IMR-90 (cell line): ENCODE measurements around the gene TNIP1. TPM values are rescaled to one million over a fixed set of nuclear protein-coding genes. Genes with fewer than 3 reads are reported as not detected.

Experiments
- ATAC-seq: fragments of 200-7000 bp; cut with Tn5 transposase; 2 replicates; pipeline ENCODE4 v1.9.1; 2020; ENCODE audit warnings: low read depth, mild to moderate bottlenecking, moderate library complexity
- BruUV-seq: library from RNA; stranded (reverse); fragments of 400-500 nt; replicated peaks from 2 replicates; lab custom pipeline; 2021; lab: Mats Ljungman, UMichigan
- CTCF ChIA-PET: fragments of 300-600 bp; formaldehyde crosslinking; extraction: SDS; loops from one replicate; lab custom pipeline; 2021; ENCODE audit warnings: antibody characterized with exemption; lab: Yijun Ruan, JAX
- POLR2A ChIA-PET: fragments of 300-600 bp; sonication (Branson Sonifier 250); formaldehyde crosslinking; loops from one replicate; lab custom pipeline; 2022; ENCODE audit warnings: antibody characterized with exemption; ENCODE audit not compliant: unreplicated experiment; lab: Charles Lee
- DNase-seq: peaks from one replicate; pipeline ENCODE4 v3.0.0; 2013
- H2AFZ ChIP-seq: replicated peaks from 2 replicates; pipeline ENCODE3; 2013; ENCODE audit warnings: low read length, mild to moderate bottlenecking; ENCODE audit not compliant: poor library complexity
- H2AK5ac ChIP-seq: 2 replicates; pipeline ENCODE4 v1.6.1; 2013; ENCODE audit warnings: low read depth, low read length, inconsistent platforms
- H2AK9ac ChIP-seq: replicated peaks from 2 replicates; pipeline ENCODE3; 2013; ENCODE audit warnings: mild to moderate bottlenecking, low read depth, low read length, moderate library complexity; ENCODE audit not compliant: poor library complexity
- H2BK120ac ChIP-seq: 2 replicates; pipeline ENCODE4 v1.6.1; 2013; ENCODE audit warnings: low read depth, low read length, inconsistent platforms
- H2BK15ac ChIP-seq: 3 replicates; pipeline ENCODE4 v1.6.1; 2013; ENCODE audit warnings: low read depth, low read length, inconsistent platforms
- H2BK20ac ChIP-seq: 2 replicates; pipeline ENCODE4 v1.6.1; 2013; ENCODE audit warnings: low read depth, mild to moderate bottlenecking, inconsistent platforms, low read length, moderate library complexity
- H2BK5ac ChIP-seq: 2 replicates; pipeline ENCODE4 v1.6.1; 2013; ENCODE audit warnings: mild to moderate bottlenecking, low read depth, low read length, inconsistent platforms; ENCODE audit not compliant: poor library complexity, severe bottlenecking
- H3K14ac ChIP-seq: replicated peaks from 2 replicates; pipeline ENCODE4 v1.6.1; 2013; ENCODE audit warnings: low read depth, low read length, inconsistent platforms
- H3K18ac ChIP-seq: 2 replicates; pipeline ENCODE4 v1.6.1; 2013; ENCODE audit warnings: low read depth, low read length, control low read depth
- H3K23ac ChIP-seq: 2 replicates; pipeline ENCODE4 v1.6.1; 2013; ENCODE audit warnings: low read depth, low read length, inconsistent platforms
- H3K27ac ChIP-seq: 2 replicates; pipeline ENCODE4 v1.5.1; 2013; ENCODE audit warnings: mild to moderate bottlenecking, control low read depth, low read length; ENCODE audit not compliant: insufficient read depth
- H3K27me3 ChIP-seq: 2 replicates; pipeline ENCODE4 v1.6.1; 2013; ENCODE audit warnings: low read length; ENCODE audit not compliant: control insufficient read depth, insufficient read depth
- H3K36me3 ChIP-seq: 2 replicates; pipeline ENCODE4 v1.6.1; 2013; ENCODE audit warnings: low read length, mixed read lengths; ENCODE audit not compliant: control insufficient read depth, insufficient read depth
- H3K4ac ChIP-seq: 2 replicates; pipeline ENCODE4 v1.6.1; 2013; ENCODE audit warnings: low read depth, low read length, inconsistent platforms
- H3K4me1 ChIP-seq: 2 replicates; pipeline ENCODE4 v1.6.1; 2013; ENCODE audit warnings: low read length, mixed read lengths; ENCODE audit not compliant: control insufficient read depth, insufficient read depth
- H3K4me2 ChIP-seq: 2 replicates; pipeline ENCODE4 v1.6.1; 2013; ENCODE audit warnings: low read depth, mild to moderate bottlenecking, control low read depth, low read length, moderate library complexity
- H3K4me3 ChIP-seq: 2 replicates; pipeline ENCODE4 v1.5.1; 2013; ENCODE audit warnings: low read depth, mild to moderate bottlenecking, control low read depth, low read length, moderate library complexity; ENCODE audit not compliant: insufficient read depth
- H3K56ac ChIP-seq: 2 replicates; pipeline ENCODE4 v1.6.1; 2013; ENCODE audit warnings: low read length, inconsistent platforms; ENCODE audit not compliant: insufficient read depth; ENCODE audit errors: extremely low read depth
- H3K79me1 ChIP-seq, 2 experiments: 2 replicates each; pipeline ENCODE4 v1.6.1; 2013; ENCODE audit warnings: low read length in 2 of 2, inconsistent platforms in 1 of 2, low read depth in 1 of 2
- H3K9ac ChIP-seq: 2 replicates; pipeline ENCODE4 v1.6.1; 2013; ENCODE audit warnings: low read depth, low read length, control low read depth
- H3K9me1 ChIP-seq: 2 replicates; pipeline ENCODE4 v1.6.1; 2013; ENCODE audit warnings: low read length, inconsistent platforms; ENCODE audit not compliant: insufficient read depth
- H3K9me3 ChIP-seq: 2 replicates; pipeline ENCODE4 v1.6.1; 2013; ENCODE audit warnings: low read length; ENCODE audit not compliant: control insufficient read depth, insufficient read depth
- H4K20me1 ChIP-seq: 2 replicates; pipeline ENCODE4 v1.6.1; 2013; ENCODE audit warnings: low read length, inconsistent platforms; ENCODE audit not compliant: insufficient read depth
- H4K5ac ChIP-seq: 2 replicates; pipeline ENCODE4 v1.6.1; 2013; ENCODE audit warnings: mild to moderate bottlenecking, low read depth, low read length, control low read depth
- H4K8ac ChIP-seq, 2 experiments: 2 replicates each; pipeline ENCODE4 v1.6.1; 2013; ENCODE audit warnings: low read depth in 2 of 2, low read length in 2 of 2, control low read depth in 1 of 2, inconsistent platforms in 1 of 2
- H4K91ac ChIP-seq: 2 replicates; pipeline ENCODE4 v1.6.1; 2013; ENCODE audit warnings: low read depth, low read length, inconsistent platforms; ENCODE audit not compliant: insufficient read depth
- BHLHE40 ChIP-seq: fragments of 150-350 bp; IDR thresholded peaks from 2 replicates; pipeline ENCODE4 v1.6.1; 2016; ENCODE audit warnings: mild to moderate bottlenecking, low read depth, low read length
- CEBPB ChIP-seq: IDR thresholded peaks from 2 replicates; pipeline ENCODE4 v1.6.1; 2012; ENCODE audit warnings: low read depth, low read length, improper control_type of control experiment
- CHD1 ChIP-seq: IDR thresholded peaks from 2 replicates; pipeline ENCODE4 v1.6.1; 2012; ENCODE audit warnings: low read depth, low read length, improper control_type of control experiment
- FOS ChIP-seq: fragments of 150-350 bp; IDR thresholded peaks from 2 replicates; pipeline ENCODE4 v1.6.1; 2016; ENCODE audit warnings: low read depth, low read length
- MAFK ChIP-seq: IDR thresholded peaks from 2 replicates; pipeline ENCODE4 v1.6.1; 2012; ENCODE audit warnings: low read depth, low read length, improper control_type of control experiment
- MAZ ChIP-seq: IDR thresholded peaks from 2 replicates; pipeline ENCODE4 v1.6.1; 2012; ENCODE audit warnings: low read depth, mild to moderate bottlenecking, low read length, improper control_type of control experiment, moderate library complexity, borderline replicate concordance
- MXI1 ChIP-seq: IDR thresholded peaks from 2 replicates; pipeline ENCODE4 v1.6.1; 2012; ENCODE audit warnings: low read depth, mild to moderate bottlenecking, low read length, moderate library complexity, borderline replicate concordance
- NFE2L2 ChIP-seq: fragments of 150-350 bp; IDR thresholded peaks from 2 replicates; pipeline ENCODE4 v1.6.1; 2016; ENCODE audit warnings: low read depth, mild to moderate bottlenecking, low read length
- POLR2A ChIP-seq: IDR thresholded peaks from 2 replicates; pipeline ENCODE4 v1.6.1; 2012; ENCODE audit warnings: mild to moderate bottlenecking, low read depth, low read length
- RAD21 ChIP-seq: IDR thresholded peaks from 2 replicates; pipeline ENCODE4 v1.6.1; 2012; ENCODE audit warnings: low read length, improper control_type of control experiment
- RCOR1 ChIP-seq: IDR thresholded peaks from 2 replicates; pipeline ENCODE4 v1.6.1; 2012; ENCODE audit warnings: mild to moderate bottlenecking, low read length, improper control_type of control experiment; ENCODE audit not compliant: insufficient replicate concordance
- RFX5 ChIP-seq: IDR thresholded peaks from 2 replicates; pipeline ENCODE4 v1.8.0; 2012; ENCODE audit warnings: low read depth, mild to moderate bottlenecking, low read length, moderate library complexity
- SMC3 ChIP-seq: fragments of 150-350 bp; IDR thresholded peaks from 2 replicates; pipeline ENCODE4 v1.6.1; 2016; ENCODE audit warnings: low read depth, mild to moderate bottlenecking, antibody characterized with exemption, low read length, moderate library complexity
- WGBS, 2 experiments: methylation state at CpG; one replicate each; pipeline versions ENCODE4 v1.1.5 to v1.1.7; 2013; ENCODE audit warnings: missing lambda C conversion rate in 2 of 2; ENCODE audit not compliant: insufficient read length in 1 of 2; ENCODE audit errors: extremely low coverage in 2 of 2; 5-methylcytosine and 5-hydroxymethylcytosine counted together
- dilution Hi-C: fragments of 300-500 bp; cut with HindIII; formaldehyde crosslinking; loops from one replicate; pipeline ENCODE4 v1.14.3; 2018; ENCODE audit warnings: low sequenced_read_pairs; ENCODE audit not compliant: unreplicated experiment
- in situ Hi-C: fragments of 300-500 bp; cut with MboI; formaldehyde crosslinking; loops from 3 replicates; pipeline ENCODE4 v1.14.3; 2019; ENCODE audit warnings: low sequenced_read_pairs, inconsistent platforms, mixed read lengths
- intact Hi-C: fragments of 100-400 bp; cut with micrococcal nuclease; formaldehyde crosslinking; loops from 2 replicates; pipeline ENCODE4 v1.10.0; 2022
- polyA plus RNA-seq, 3 experiments: library from polyadenylated mRNA; depleted of rRNA; stranded (reverse); fragments of >200 nt; gene quantifications; 2 replicates each; pipeline ENCODE4 v1.2.3, GENCODE V29; 2012; ENCODE audit warnings: low replicate concordance in 1 of 3
- total RNA-seq: library from RNA; depleted of rRNA; stranded (reverse); fragments of >200 nt; gene quantifications from 2 replicates; pipeline ENCODE4 v1.2.3, GENCODE V29; 2012
- TF ChIP-seq, protein P1 (sequence below): conservative IDR thresholded peaks from 2 replicates; pipeline ENCODE4 v1.5.1; 2012; ENCODE audit warnings: mild to moderate bottlenecking, low read depth, low read length, improper control_type of control experiment
- TF ChIP-seq, protein P2 (sequence below): fragments of 150-350 bp; IDR thresholded peaks from 2 replicates; pipeline ENCODE4 v1.6.1; 2016; ENCODE audit warnings: low read depth, mild to moderate bottlenecking, low read length, moderate library complexity, borderline replicate concordance

Gene TNIP1
- total and polyA plus RNA-seq, 2 of the 4 experiments (the other 2 are of a cell fraction): 63.8 to 92.8 TPM

DNA sequence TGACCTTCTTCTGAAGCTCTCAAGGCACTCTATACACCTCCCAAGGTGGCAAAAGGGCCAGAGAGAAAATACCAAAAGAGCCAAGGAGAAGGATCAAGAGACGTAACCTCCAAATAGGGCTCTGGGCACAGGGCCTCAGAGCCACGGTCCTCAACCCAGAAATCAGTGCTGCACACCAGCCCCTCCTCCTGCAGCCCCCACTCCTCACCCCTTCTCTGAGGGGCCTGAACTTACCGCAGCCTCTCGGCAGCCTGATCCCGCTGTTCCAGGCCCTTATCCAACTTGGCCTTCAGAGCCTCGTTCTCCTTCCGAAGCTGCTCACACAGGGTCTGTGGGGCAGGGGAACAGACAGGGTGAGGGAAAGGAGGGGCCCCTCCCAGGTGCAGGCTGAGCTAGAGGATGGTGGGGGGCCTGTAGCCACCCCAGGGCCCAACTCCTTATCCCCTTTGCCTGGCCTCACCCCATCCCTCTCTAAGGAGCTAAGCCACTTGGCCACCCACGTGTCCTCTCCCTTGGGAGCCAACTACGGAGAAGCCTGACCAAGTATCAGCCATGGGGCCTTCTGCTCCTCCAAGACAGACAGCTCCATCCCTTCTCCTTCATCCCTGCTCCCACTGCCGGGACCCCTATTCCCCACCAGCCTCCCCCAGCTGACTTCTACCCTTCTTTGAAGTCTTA is 28.8 kb downstream of the TNIP1 start:
- no peak overlapping the region for H3K23ac ChIP-seq
- no peak overlapping the region for H2BK15ac ChIP-seq
- DNase-seq (no peak), ATAC-seq (no peak)
- no peak overlapping the region for H3K18ac ChIP-seq
- no peak overlapping the region for H3K4me3 ChIP-seq
- H2BK5ac ChIP-seq: no peak overlapping the region
- intact Hi-C loops (loop anchor here (1.0 to 2.0 kb wide), 4 partner anchors 49 to 187 kb away; no protein-coding TSS in a partner anchor), dilution Hi-C loops (no loop called here), in situ Hi-C loops (loop anchor here (5.0 kb wide), 1 partner anchor 65 kb away; no protein-coding TSS in a partner anchor)
- BruUV-seq: no TSS peak
- no peaks in the 10 kb centered on the region for H3K9me3 ChIP-seq
- H3K9me1 ChIP-seq: peaks cover 3% of the 10 kb centered on the region
- H3K4me2 ChIP-seq: no peak overlapping the region
- H4K5ac ChIP-seq: no peak overlapping the region
- peaks cover 53% of the 10 kb centered on the region for H3K36me3 ChIP-seq
- ChIA-PET POLR2A (interaction anchor here (1.1 kb wide), 1 partner anchor 111 kb away, joined by 3 read pairs; no protein-coding TSS in a partner anchor), CTCF (interaction anchor here (0.6 to 4.0 kb wide), 18 partner anchors 8 to 114 kb away, joined by 3 to 61 read pairs (median 4); partner anchors contain the start of gene TNIP1)
- 0 out of 2 replicates have a peak overlapping the region, but pooled peaks have one; percentile 1 for H3K4ac ChIP-seq
- H3K27ac ChIP-seq: no peak overlapping the region
- 78% methylated on average over 1 of the region's 10 CpGs; no CpG with 5 or more reads in 1 of the 2 experiments for WGBS, 2 experiments
- H3K27me3 ChIP-seq: no peaks in the 10 kb centered on the region
- H2BK120ac ChIP-seq: no peak overlapping the region
- H2AFZ ChIP-seq: peak overlapping the region; percentile 16
- no peak overlapping the region for H3K56ac ChIP-seq
- peaks cover 11 to 50% of the 10 kb centered on the region in 2 experiments for H3K79me1 ChIP-seq
- H3K9ac ChIP-seq: no peak overlapping the region
- no peak overlapping the region for H3K14ac ChIP-seq
- H4K8ac ChIP-seq: no peak overlapping the region
- H4K20me1 ChIP-seq: peaks cover 10% of the 10 kb centered on the region
- H2AK9ac ChIP-seq: peak overlapping the region; percentile 46
- no peak overlapping the region for H2AK5ac ChIP-seq
- no peak overlapping the region for H2BK20ac ChIP-seq
- peaks cover 6% of the 10 kb centered on the region; the same call in 1 of the 2 replicates for H3K4me1 ChIP-seq
- H4K91ac ChIP-seq: no peak overlapping the region
- TF ChIP-seq MXI1: no peak
- no peak for TF ChIP-seq RAD21
- no peak for TF ChIP-seq MAFK
- no peak for TF ChIP-seq CHD1
- TF ChIP-seq, protein P1, sequence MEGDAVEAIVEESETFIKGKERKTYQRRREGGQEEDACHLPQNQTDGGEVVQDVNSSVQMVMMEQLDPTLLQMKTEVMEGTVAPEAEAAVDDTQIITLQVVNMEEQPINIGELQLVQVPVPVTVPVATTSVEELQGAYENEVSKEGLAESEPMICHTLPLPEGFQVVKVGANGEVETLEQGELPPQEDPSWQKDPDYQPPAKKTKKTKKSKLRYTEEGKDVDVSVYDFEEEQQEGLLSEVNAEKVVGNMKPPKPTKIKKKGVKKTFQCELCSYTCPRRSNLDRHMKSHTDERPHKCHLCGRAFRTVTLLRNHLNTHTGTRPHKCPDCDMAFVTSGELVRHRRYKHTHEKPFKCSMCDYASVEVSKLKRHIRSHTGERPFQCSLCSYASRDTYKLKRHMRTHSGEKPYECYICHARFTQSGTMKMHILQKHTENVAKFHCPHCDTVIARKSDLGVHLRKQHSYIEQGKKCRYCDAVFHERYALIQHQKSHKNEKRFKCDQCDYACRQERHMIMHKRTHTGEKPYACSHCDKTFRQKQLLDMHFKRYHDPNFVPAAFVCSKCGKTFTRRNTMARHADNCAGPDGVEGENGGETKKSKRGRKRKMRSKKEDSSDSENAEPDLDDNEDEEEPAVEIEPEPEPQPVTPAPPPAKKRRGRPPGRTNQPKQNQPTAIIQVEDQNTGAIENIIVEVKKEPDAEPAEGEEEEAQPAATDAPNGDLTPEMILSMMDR: no peak
- TF ChIP-seq RCOR1: no peak
- no peak for TF ChIP-seq NFE2L2
- TF ChIP-seq, protein P2, sequence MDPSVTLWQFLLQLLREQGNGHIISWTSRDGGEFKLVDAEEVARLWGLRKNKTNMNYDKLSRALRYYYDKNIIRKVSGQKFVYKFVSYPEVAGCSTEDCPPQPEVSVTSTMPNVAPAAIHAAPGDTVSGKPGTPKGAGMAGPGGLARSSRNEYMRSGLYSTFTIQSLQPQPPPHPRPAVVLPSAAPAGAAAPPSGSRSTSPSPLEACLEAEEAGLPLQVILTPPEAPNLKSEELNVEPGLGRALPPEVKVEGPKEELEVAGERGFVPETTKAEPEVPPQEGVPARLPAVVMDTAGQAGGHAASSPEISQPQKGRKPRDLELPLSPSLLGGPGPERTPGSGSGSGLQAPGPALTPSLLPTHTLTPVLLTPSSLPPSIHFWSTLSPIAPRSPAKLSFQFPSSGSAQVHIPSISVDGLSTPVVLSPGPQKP: no peak
- no peak for TF ChIP-seq CEBPB
- no peak for TF ChIP-seq RFX5
- no peak for TF ChIP-seq FOS
- no peak for TF ChIP-seq BHLHE40
- TF ChIP-seq SMC3: no peak
- no peak for TF ChIP-seq POLR2A
- TF ChIP-seq MAZ: no peak
